Peyer's patch (tissue), 4 donors: ENCODE data around the gene RXRA. TPM values are rescaled to one million over a fixed set of nuclear protein-coding genes. Genes with fewer than 3 reads are reported as not detected.

Experiments used
- DNase-seq, 3 donors: peaks; one replicate each; pipeline ENCODE4 v3.0.0-alpha.2; 2017 to 2019
- H3K27ac ChIP-seq, 4 donors: fragments of 200-600 bp; sonication (generic); one replicate each; pipeline ENCODE4 v1.5.1; 2016 to 2019
- H3K27me3 ChIP-seq, 2 donors: fragments of 200-600 bp; sonication (generic); one replicate each; pipeline ENCODE4 v1.5.1; 2019
- H3K36me3 ChIP-seq, 3 donors: fragments of 200-600 bp; sonication (generic); one replicate each; pipeline ENCODE4 v1.5.1; 2016 to 2019
- H3K4me1 ChIP-seq, 4 donors: fragments of 200-600 bp; sonication (generic); one replicate each; pipeline ENCODE4 v1.5.1; 2016 to 2019
- H3K4me3 ChIP-seq, 4 donors: fragments of 200-600 bp; sonication (generic); 1 replicate in 3 of 4; 2 replicates in 1 of 4; pipeline ENCODE4 v1.5.1; 2016 to 2019; ENCODE audit warnings: mild to moderate bottlenecking in 1 of 4
- H3K9me3 ChIP-seq, 4 donors: fragments of 200-600 bp; sonication (generic); one replicate each; pipeline ENCODE4 v1.5.1; 2016 to 2019; ENCODE audit warnings: mild to moderate bottlenecking in 1 of 4
- CTCF ChIP-seq, 6 experiments: fragments of 450-650 bp in 4 of 6; fragments of 200-600 bp in 2 of 6; sonication (generic) in 1 of 6; IDR thresholded peaks; one replicate each; pipeline ENCODE4 v1.5.1; 2017 to 2019; ENCODE audit warnings: antibody characterized with exemption in 6 of 6, mild to moderate bottlenecking in 3 of 6, moderate library complexity in 1 of 6
- POLR2A ChIP-seq, 2 donors: fragments of 450-650 bp; IDR thresholded peaks; one replicate each; pipeline ENCODE4 v1.5.1; 2017; ENCODE audit warnings: antibody characterized with exemption in 2 of 2, mild to moderate bottlenecking in 2 of 2, moderate library complexity in 2 of 2
- total RNA-seq, 4 donors: library from RNA; depleted of rRNA; stranded (reverse); fragments of >200 nt; gene quantifications; one replicate each; pipeline ENCODE4 v1.1.0, GENCODE V29; 2016

The RXRA gene
- total RNA-seq, 4 donors from 2014 or later: 54.5 to 83.6 (median 65.4) TPM

DNA sequence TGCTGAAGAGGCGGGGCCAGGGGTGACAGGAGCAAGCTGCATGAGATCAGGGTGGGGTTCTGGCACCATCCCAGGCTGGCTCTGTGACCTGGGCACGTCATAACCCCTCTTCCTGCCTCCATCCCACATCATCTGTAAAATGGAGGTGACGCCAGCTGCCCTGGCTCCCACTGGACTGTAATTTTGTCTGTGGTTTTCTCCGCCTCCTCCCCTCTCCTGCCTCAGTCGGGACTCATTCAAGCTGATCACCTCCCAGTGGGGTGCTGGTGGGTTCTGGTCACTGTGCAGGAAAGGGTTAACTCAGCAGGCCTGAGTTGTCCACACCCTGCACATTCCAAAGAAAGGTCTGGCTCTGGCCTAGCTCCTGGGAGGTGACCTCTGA lies 128.2 kb downstream of the RXRA start:
- Histone ChIP-seq H3K4me3 (no peak overlapping the region), H3K4me1 (peaks cover 0 to 21% (median 6%) of the 10 kb centered on the region in 4 donors), H3K27me3 (no peaks in the 10 kb centered on the region), H3K9me3 (no peaks in the 10 kb centered on the region), H3K27ac (no peak overlapping the region), H3K36me3 (no peaks in the 10 kb centered on the region)
- TF ChIP-seq CTCF (IDR thresholded peaks at IDR 0.05): no peak
- TF ChIP-seq POLR2A (IDR thresholded peaks at IDR 0.05): no peak
- DNase-seq: no peak

DNA sequence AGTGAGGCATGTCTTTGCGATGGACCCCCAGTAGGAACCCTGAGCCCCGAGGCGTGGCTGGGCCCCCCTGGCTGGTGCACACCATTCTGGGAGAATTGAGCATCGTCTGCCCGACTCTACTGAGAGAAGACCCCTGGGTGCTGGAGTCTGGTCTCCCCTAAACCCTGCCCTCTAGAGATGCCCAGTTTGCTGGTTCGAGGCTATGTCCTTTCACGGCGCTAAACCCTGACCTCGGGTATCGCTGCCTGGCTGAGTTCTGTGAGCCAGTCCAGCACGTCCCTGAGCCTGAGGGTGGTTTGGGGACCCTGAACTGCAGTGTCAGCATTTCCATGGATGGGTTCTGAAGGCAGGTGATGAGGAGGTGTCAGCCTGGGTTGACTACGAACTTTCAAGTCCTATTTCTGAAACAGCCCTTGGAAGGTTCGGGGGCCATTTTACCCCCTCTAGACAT lies 128.8 kb downstream of the RXRA start:
- Histone ChIP-seq H3K36me3 (no peaks in the 10 kb centered on the region), H3K4me1 (peaks cover 0 to 21% (median 6%) of the 10 kb centered on the region in 4 donors), H3K27me3 (no peaks in the 10 kb centered on the region), H3K4me3 (no peak overlapping the region), H3K27ac (peak overlapping the region; percentile 78 to 94 (median 87)), H3K9me3 (no peaks in the 10 kb centered on the region)
- TF ChIP-seq POLR2A (IDR thresholded peaks at IDR 0.05): no peak
- DNase-seq: no peak

DNA sequence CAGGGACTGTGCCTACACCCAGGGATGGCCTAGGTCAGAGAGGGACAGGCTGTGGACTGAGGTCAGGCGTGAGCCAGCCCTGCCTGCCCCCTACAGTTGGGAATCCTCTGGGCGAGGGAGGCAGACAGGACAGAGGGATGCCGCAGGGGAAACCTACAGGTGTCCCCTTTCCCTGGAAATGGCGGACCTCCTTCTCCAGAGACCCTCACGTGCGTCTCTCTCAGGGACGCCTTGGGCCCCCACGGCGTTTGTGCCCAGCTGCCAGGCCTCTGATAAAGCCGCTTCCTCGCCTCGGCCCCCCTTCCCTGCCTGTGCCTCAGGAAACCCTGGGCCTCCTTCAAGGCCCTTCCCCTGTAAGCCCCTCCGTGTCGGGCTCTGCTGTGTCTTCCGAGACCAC lies 129.3 kb downstream of the RXRA start:
- TF ChIP-seq CTCF (IDR thresholded peaks at IDR 0.05) (no peak), POLR2A (IDR thresholded peaks at IDR 0.05) (no peak)
- peaks cover 0 to 21% (median 6%) of the 10 kb centered on the region in 4 donors for H3K4me1 ChIP-seq
- no peaks in the 10 kb centered on the region for H3K27me3 ChIP-seq
- no peaks in the 10 kb centered on the region for H3K9me3 ChIP-seq
- H3K36me3 ChIP-seq: no peaks in the 10 kb centered on the region
- DNase-seq: no peak
- H3K27ac ChIP-seq: peak overlapping the region; percentile 78 to 94 (median 87)
- H3K4me3 ChIP-seq: peak overlapping the region; percentile 30 to 54 (median 47)

DNA sequence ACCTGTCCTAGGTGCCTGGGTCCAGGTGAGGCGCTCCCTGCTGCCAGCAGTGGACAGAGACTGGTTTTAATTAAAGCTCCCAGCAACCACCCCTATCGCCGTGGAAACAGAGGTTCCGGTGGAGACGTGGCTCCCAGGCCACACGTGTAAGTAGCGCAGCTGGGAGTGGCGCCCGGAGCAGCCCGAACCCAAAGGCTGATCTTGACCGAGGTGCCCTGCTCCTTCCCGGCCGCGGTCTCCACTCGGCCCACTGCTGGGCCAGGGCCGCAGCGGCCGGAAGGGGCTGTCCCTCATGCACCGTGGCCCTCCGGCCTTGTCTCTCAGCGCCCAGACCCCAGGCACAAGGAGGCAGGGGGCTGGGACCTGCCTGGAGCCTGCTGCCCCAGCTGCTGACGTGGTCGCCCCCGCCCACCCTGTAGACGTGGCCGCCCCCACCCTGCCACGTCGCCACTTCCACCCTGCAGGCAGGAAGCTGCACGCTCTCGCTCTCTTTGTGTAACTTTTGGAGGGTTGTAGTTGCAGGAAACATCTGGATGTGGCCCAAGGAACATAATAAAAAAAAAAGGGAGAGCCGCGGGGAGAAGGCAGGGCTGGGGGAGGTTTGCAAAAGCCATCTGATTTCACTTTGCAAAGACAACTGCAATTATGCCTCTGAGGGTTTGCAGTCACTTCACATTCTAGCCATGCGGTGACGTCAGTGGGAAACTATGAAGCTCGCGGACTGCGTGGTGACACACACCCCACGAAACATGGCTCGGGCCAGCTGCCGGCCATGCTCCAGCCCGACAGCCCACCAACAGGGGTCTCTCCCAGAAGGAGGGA lies 129.9 kb downstream of the RXRA start:
- Histone ChIP-seq H3K4me1 (peaks cover 0 to 21% (median 6%) of the 10 kb centered on the region in 4 donors), H3K36me3 (no peaks in the 10 kb centered on the region), H3K27ac (peak overlapping the region; percentile 78 to 94 (median 87)), H3K27me3 (no peaks in the 10 kb centered on the region), H3K4me3 (peak overlapping the region; percentile 30 to 54 (median 47)), H3K9me3 (no peaks in the 10 kb centered on the region)
- DNase-seq: peak; percentile 72 to 90 (median 82)
- TF ChIP-seq POLR2A (IDR thresholded peaks at IDR 0.05) (no peak), CTCF (IDR thresholded peaks at IDR 0.05) (no peak)

DNA sequence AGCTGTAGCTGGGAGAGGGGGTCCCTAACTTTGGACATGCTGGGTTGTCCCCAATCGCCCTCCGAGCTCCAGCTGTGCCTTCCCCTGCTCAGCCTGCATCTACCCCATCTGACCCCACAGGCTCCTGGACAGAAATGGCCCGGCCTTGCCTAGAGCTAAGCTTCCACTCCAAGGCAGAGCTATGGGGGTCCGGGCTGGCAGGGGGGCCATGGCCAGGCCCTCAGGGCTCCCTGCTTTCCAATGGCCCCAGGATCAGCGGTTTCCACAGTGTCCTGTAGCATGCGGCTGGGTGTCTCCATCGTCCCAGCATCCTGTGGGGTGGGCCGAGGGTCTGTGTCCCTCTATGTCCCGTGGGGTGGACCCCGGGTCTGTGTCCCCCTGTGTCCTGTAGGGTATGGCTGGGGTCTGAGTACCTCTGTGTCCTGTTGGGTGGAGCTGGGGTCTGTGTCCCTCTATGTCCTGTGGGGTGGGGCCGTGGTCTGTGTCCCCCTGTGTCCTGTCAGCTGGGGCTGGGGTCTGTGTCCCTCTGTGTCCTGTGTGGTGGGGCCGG lies 130.6 kb downstream of the RXRA start:
- TF ChIP-seq CTCF (IDR thresholded peaks at IDR 0.05) (no peak), POLR2A (IDR thresholded peaks at IDR 0.05) (no peak)
- Histone ChIP-seq H3K36me3 (no peaks in the 10 kb centered on the region), H3K27me3 (no peaks in the 10 kb centered on the region), H3K27ac (peak overlapping the region; percentile 78 to 94 (median 87)), H3K4me3 (peak overlapping the region; percentile 30 to 54 (median 47)), H3K9me3 (no peaks in the 10 kb centered on the region), H3K4me1 (peaks cover 0 to 21% (median 6%) of the 10 kb centered on the region in 4 donors)
- DNase-seq: no peak
